K562 (cell line): ENCODE data around the gene PPHLN1. TPM values are rescaled to one million over a fixed set of nuclear protein-coding genes. Genes with fewer than 3 reads are reported as not detected.

Experiments used
- ATAC-seq: fragments of 200-7000 bp; cut with Tn5 transposase; 3 replicates; pipeline ENCODE4 v1.9.1; 2020; ENCODE audit warnings: moderate library complexity
- BruUV-seq: library from RNA; stranded (reverse); fragments of 400-500 nt; replicated peaks from 2 replicates; lab custom pipeline; 2021; lab: Mats Ljungman, UMichigan
- CTCF ChIA-PET: fragments of 300-600 bp; formaldehyde crosslinking; extraction: SDS; loops from one replicate; lab custom pipeline; 2021; ENCODE audit warnings: low intra/inter-chr PET ratio; lab: Yijun Ruan, JAX
- POLR2A ChIA-PET: fragments of 300-600, 350-650 bp; sonication (Branson Sonifier 250); formaldehyde crosslinking; extraction: SDS; loops from one replicate; lab custom pipeline; 2021; ENCODE audit warnings: antibody characterized with exemption, inconsistent platforms; lab: Yijun Ruan, JAX
- DNase-seq, 4 experiments: peaks; one replicate each; pipeline versions ENCODE4 v3.0.0 to v3.0.0-alpha.2; 2011 to 2018; ENCODE audit warnings: low spot score in 3 of 4, mixed read lengths in 3 of 4; ENCODE audit errors: extremely low read depth in 1 of 4
- FAIRE-seq: peaks from 2 replicates; lab custom pipeline; 2011; peaks lifted over from hg19 to GRCh38; lab: Jason Lieb, UNC
- H2AFZ ChIP-seq: 2 replicates; pipeline ENCODE4 v1.6.0; 2011; ENCODE audit warnings: low read depth, low read length, control low read depth, inconsistent platforms
- H3K27ac ChIP-seq: fragments of 200-600 bp; 3 replicates; pipeline ENCODE4 v1.8.0; 2011; ENCODE audit warnings: low read depth, mild to moderate bottlenecking, control low read depth, inconsistent platforms, low read length, moderate library complexity, mixed read lengths; ENCODE audit errors: extremely low read depth
- H3K27me3 ChIP-seq, 2 experiments: fragments of 300-600 bp in 1 of 2; 2 replicates in 1 of 2; 3 replicates in 1 of 2; pipeline versions ENCODE4 v1.6.0 to v1.8.0; 2011; ENCODE audit warnings: inconsistent platforms in 2 of 2, low read length in 2 of 2, mild to moderate bottlenecking in 1 of 2, mixed read lengths in 1 of 2, moderate library complexity in 1 of 2; ENCODE audit not compliant: control insufficient read depth in 2 of 2, insufficient read depth in 2 of 2
- H3K36me3 ChIP-seq: fragments of 300-600 bp; 3 replicates; pipeline ENCODE4 v1.8.0; 2011; ENCODE audit warnings: mild to moderate bottlenecking, low read length, inconsistent platforms; ENCODE audit not compliant: control insufficient read depth, insufficient read depth
- H3K4me1 ChIP-seq, 2 experiments: fragments of 200-600 bp in 1 of 2; replicated peaks in 1 of 2; 2 replicates in 1 of 2; 3 replicates in 1 of 2; pipeline versions ENCODE4 v1.5.1 to v1.8.0; 2011; ENCODE audit warnings: inconsistent platforms in 2 of 2, low read length in 2 of 2, mild to moderate bottlenecking in 1 of 2, mixed read lengths in 1 of 2, moderate library complexity in 1 of 2; ENCODE audit not compliant: control insufficient read depth in 2 of 2, insufficient read depth in 2 of 2
- H3K4me2 ChIP-seq: 2 replicates; pipeline ENCODE4 v1.6.1; 2011; ENCODE audit warnings: low read length, control low read depth, inconsistent platforms, mixed read lengths; ENCODE audit not compliant: insufficient read depth
- H3K4me3 ChIP-seq: fragments of 200-600 bp; sonication (generic), shearing (Covaris generic); 2 replicates; pipeline ENCODE4 v1.5.1; 2016; ENCODE audit warnings: control low read depth, inconsistent platforms
- H3K79me2 ChIP-seq: fragments of 200-600 bp; 3 replicates; pipeline ENCODE4 v1.8.0; 2011; ENCODE audit warnings: low read length, inconsistent platforms; ENCODE audit not compliant: control insufficient read depth, insufficient read depth
- H3K9ac ChIP-seq, 2 experiments: 2 replicates each; pipeline versions ENCODE4 v1.6.0 to v1.6.1; 2011; ENCODE audit warnings: low read depth in 2 of 2, low read length in 2 of 2, control low read depth in 1 of 2, inconsistent platforms in 1 of 2, mild to moderate bottlenecking in 1 of 2, mixed read lengths in 1 of 2; ENCODE audit not compliant: insufficient read depth in 1 of 2
- H3K9me1 ChIP-seq: one replicate; pipeline ENCODE4 v1.6.0; 2011; ENCODE audit warnings: inconsistent platforms, mild to moderate bottlenecking, low read length, moderate library complexity; ENCODE audit not compliant: control insufficient read depth, insufficient read depth
- H3K9me3 ChIP-seq: replicated peaks from 2 replicates; pipeline ENCODE4 v1.5.1; 2011; ENCODE audit warnings: low read depth, low read length, inconsistent platforms; ENCODE audit not compliant: control insufficient read depth, insufficient read depth
- H4K20me1 ChIP-seq: replicated peaks from 2 replicates; pipeline ENCODE4 v1.6.1; 2011; ENCODE audit warnings: low read length, inconsistent platforms, mixed read lengths; ENCODE audit not compliant: control insufficient read depth, insufficient read depth
- ARNT ChIP-seq, 2 experiments: fragments of 450-650 bp; IDR thresholded peaks; 2 replicates each; pipeline ENCODE4 v1.6.1; 2016; ENCODE audit warnings: mild to moderate bottlenecking in 1 of 2
- ELF2 ChIP-seq: fragments of 250-450 bp; sonication (Bioruptor Pico); IDR thresholded peaks from 2 replicates; pipeline ENCODE4 v1.5.0; 2021; ENCODE audit warnings: mild to moderate bottlenecking
- ZNF217 ChIP-seq: sonication (generic); formaldehyde crosslinking; IDR thresholded peaks from 2 replicates; pipeline ENCODE4 v1.8.0; 2022; ENCODE audit warnings: mild to moderate bottlenecking, missing genetic modification reagents
- ZNF224 ChIP-seq: sonication (generic); formaldehyde crosslinking; IDR thresholded peaks from 2 replicates; pipeline ENCODE4 v1.8.0; 2022; ENCODE audit warnings: mild to moderate bottlenecking, missing genetic modification reagents
- ZNF239 ChIP-seq: fragments of 250-450 bp; sonication (Bioruptor Pico); IDR thresholded peaks from 2 replicates; pipeline ENCODE4 v1.4.0; 2020; ENCODE audit warnings: mild to moderate bottlenecking
- WGBS: fragments of 100-300 bp; shearing (Covaris generic); methylation state at CpG from one replicate; pipeline ENCODE4 v1.1.6; 2016; ENCODE audit warnings: low coverage, mixed read lengths; ENCODE audit not compliant: insufficient coverage; ENCODE audit errors: missing lambda C conversion rate; 5-methylcytosine and 5-hydroxymethylcytosine counted together
- in situ Hi-C: fragments of 300-500 bp; cut with MboI; formaldehyde crosslinking; loops from 4 replicates; pipeline ENCODE4 v1.15.0; 2018; ENCODE audit warnings: inconsistent platforms, mixed read lengths
- intact Hi-C: fragments of 100-400 bp; cut with micrococcal nuclease; formaldehyde crosslinking; loops from 2 replicates; pipeline ENCODE4 v1.14.2; 2022
- polyA plus RNA-seq, 8 experiments: library from polyadenylated mRNA; depleted of rRNA in 4 of 8; stranded (reverse) in 5 of 8; unstranded in 3 of 8; fragments of >200 nt; fragmentation: Nextera tagmentation in 2 of 8; fragmentation: Illumina TruSeq in 1 of 8; extraction: Ambion mirVana in 2 of 8; extraction: Trizol in 1 of 8; gene quantifications; 2 replicates each; pipeline versions ENCODE4 v1.2.1 to v1.2.3, GENCODE V29; 2011 to 2014; ENCODE audit warnings: inconsistent platforms in 1 of 8, missing spikeins in 1 of 8
- total RNA-seq, 7 experiments: library from RNA; depleted of rRNA in 6 of 7; stranded (reverse); fragments of >200 nt in 6 of 7; fragmentation: Illumina TruSeq in 2 of 7; extraction: Trizol in 2 of 7; gene quantifications; 2 replicates each; pipeline versions ENCODE4 v1.2.1 to v1.2.3, GENCODE V29; 2011 to 2021; ENCODE audit warnings: low replicate concordance in 1 of 7
- TF ChIP-seq, protein P1 (sequence below): fragments of 450-650 bp; IDR thresholded peaks from 2 replicates; pipeline ENCODE4 v1.6.1; 2016; ENCODE audit warnings: low read depth

PPHLN1 gene
- total and polyA plus RNA-seq, 9 of the 15 experiments (the other 6 are each of a cell fraction or from before 2014, with no cell fraction given), result 66.3 to 112 (median 93.6) TPM

DNA sequence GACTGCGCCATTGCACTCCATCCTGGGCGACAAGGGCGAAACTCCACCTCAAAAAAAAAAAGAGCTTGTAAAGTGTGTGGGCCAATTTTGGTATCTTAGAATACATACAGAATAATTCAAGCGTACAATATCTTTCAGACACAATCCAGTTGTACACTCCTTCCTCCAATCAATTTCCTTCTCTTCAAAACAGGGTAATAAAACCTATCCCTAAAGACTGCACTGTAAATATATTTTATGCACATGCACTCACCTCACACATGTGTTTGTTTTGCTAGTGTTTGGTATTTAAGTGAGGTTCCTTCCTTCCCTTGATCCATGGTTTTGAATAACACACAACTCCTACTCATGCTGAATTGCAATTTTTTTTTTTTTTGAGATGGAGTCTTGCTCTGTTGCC lies 137.7 kb downstream of the PPHLN1 start:
- FAIRE-seq (no peak), DNase-seq (no peak), ATAC-seq (no peak)
- CTCF ChIA-PET, result no interaction called here
- TF ChIP-seq ZNF239, result no peak
- no peak for TF ChIP-seq ZNF217 (CRISPR knock-in tag)
- no peak for TF ChIP-seq ELF2 (CRISPR knock-in tag)
- TF ChIP-seq ARNT (IDR thresholded peaks at IDR 0.05), result no peak
- TF ChIP-seq, protein P1, sequence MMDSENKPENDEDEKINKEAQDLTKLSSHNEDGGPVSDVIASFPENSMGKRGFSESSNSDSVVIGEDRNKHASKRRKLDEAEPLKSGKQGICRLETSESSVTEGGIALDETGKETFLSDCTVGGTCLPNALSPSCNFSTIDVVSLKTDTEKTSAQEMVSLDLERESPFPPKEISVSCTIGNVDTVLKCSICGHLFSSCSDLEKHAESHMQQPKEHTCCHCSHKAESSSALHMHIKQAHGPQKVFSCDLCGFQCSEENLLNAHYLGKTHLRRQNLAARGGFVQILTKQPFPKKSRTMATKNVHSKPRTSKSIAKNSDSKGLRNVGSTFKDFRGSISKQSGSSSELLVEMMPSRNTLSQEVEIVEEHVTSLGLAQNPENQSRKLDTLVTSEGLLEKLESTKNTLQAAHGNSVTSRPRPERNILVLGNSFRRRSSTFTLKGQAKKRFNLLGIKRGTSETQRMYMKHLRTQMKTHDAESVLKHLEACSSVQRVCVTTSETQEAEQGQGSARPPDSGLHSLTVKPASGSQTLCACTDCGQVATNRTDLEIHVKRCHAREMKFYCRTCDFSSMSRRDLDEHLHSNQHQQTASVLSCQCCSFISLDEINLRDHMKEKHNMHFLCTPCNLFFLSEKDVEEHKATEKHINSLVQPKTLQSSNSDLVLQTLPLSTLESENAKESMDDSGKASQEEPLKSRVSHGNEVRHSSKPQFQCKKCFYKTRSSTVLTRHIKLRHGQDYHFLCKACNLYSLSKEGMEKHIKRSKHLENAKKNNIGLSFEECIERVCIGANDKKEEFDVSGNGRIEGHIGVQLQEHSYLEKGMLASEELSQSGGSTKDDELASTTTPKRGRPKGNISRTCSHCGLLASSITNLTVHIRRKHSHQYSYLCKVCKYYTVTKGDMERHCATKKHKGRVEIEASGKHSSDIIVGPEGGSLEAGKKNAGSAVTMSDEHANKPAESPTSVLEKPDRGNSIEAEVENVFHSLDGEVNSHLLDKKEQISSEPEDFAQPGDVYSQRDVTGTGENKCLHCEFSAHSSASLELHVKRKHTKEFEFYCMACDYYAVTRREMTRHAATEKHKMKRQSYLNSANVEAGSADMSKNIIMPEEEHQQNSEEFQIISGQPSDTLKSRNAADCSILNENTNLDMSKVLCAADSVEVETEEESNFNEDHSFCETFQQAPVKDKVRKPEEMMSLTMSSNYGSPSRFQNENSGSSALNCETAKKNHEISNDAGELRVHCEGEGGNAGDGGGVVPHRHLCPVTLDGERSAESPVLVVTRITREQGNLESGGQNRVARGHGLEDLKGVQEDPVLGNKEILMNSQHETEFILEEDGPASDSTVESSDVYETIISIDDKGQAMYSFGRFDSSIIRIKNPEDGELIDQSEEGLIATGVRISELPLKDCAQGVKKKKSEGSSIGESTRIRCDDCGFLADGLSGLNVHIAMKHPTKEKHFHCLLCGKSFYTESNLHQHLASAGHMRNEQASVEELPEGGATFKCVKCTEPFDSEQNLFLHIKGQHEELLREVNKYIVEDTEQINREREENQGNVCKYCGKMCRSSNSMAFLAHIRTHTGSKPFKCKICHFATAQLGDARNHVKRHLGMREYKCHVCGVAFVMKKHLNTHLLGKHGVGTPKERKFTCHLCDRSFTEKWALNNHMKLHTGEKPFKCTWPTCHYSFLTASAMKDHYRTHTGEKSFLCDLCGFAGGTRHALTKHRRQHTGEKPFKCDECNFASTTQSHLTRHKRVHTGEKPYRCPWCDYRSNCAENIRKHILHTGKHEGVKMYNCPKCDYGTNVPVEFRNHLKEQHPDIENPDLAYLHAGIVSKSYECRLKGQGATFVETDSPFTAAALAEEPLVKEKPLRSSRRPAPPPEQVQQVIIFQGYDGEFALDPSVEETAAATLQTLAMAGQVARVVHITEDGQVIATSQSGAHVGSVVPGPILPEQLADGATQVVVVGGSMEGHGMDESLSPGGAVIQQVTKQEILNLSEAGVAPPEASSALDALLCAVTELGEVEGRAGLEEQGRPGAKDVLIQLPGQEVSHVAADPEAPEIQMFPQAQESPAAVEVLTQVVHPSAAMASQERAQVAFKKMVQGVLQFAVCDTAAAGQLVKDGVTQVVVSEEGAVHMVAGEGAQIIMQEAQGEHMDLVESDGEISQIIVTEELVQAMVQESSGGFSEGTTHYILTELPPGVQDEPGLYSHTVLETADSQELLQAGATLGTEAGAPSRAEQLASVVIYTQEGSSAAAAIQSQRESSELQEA, result no peak
- no peak for TF ChIP-seq ZNF224 (CRISPR knock-in tag)
- H3K36me3 ChIP-seq, result no peaks in the 10 kb centered on the region
- H3K9me1 ChIP-seq, result no peaks in the 10 kb centered on the region
- H3K9me3 ChIP-seq, result no peaks in the 10 kb centered on the region
- BruUV-seq, result no TSS peak
- no peak overlapping the region for H2AFZ ChIP-seq
- peaks cover 0 to 5% of the 10 kb centered on the region in 2 experiments; a peak in 3 of 5 replicates for H3K4me1 ChIP-seq
- H4K20me1 ChIP-seq, result no peaks in the 10 kb centered on the region
- H3K27me3 ChIP-seq, result no peaks in the 10 kb centered on the region
- H3K4me2 ChIP-seq, result no peak overlapping the region
- no peaks in the 10 kb centered on the region for H3K79me2 ChIP-seq
- no peak overlapping the region for H3K4me3 ChIP-seq
- no peak overlapping the region for H3K27ac ChIP-seq
- intact Hi-C loops (loop anchor here (10.0 kb wide), 1 partner anchor 1519 kb away; no protein-coding TSS in a partner anchor), in situ Hi-C loops (no loop called here)
- no peak overlapping the region for H3K9ac ChIP-seq
- POLR2A ChIA-PET, result interaction anchor here (1.0 kb wide), 1 partner anchor 11 kb away, joined by 3 read pairs; no protein-coding TSS in a partner anchor
- WGBS, result 93% methylated on average over 3 of the region's 4 CpGs
